Measurements from ENCODE around the gene EIF1. TPM values are rescaled to one million over a fixed set of nuclear protein-coding genes. Genes with fewer than 3 reads are reported as not detected.

The EIF1 gene
- total and polyA plus RNA-seq, 2 donors (not counting 1 experiment from before 2014, with no cell fraction given): 773 to 2,045 TPM

- H3K4me2 ChIP-seq (replicated peaks; ENCODE audit: low read depth, low read length, poor library complexity, severe bottlenecking): no peak overlapping the region
- no peak overlapping the region for H3K27ac Mint-ChIP-seq
Observed at GRCh38 chr17:41663451-41664171, 25.1 kb upstream of the EIF1 start.

More at GRCh38 chr17:41663451-41664171, 25.1 kb upstream of the EIF1 start:
- no peak overlapping the region for H2AFZ ChIP-seq (ENCODE audit: insufficient read depth, low read depth, low read length, poor library complexity, severe bottlenecking)
- Mint-ChIP-seq H3K4me1 (peaks cover 34% of the 10 kb centered on the region), H3K27me3 (no peaks in the 10 kb centered on the region), H3K9me3 (ENCODE audit: insufficient read depth) (no peaks in the 10 kb centered on the region), H3K4me3 (peak overlapping the region; percentile 20)
- CTCF ChIA-PET: interaction anchor here (0.7 to 13.5 kb wide), 31 partner anchors 9 to 1306 kb away, joined by 3 to 438 read pairs (median 7); partner anchors contain the start of genes EIF1 and SMARCE1
- DNase-seq: no peak
- H3K27ac ChIP-seq (ENCODE audit: low read length in 2 of 2): no peak overlapping the region
- H3K27me3 ChIP-seq (replicated peaks in 1 of 4; ENCODE audit: control extremely low read depth in 1 of 4, control insufficient read depth in 3 of 4, insufficient read depth in 4 of 4, low read length in 3 of 4): no peaks in the 10 kb centered on the region
- no peaks in the 10 kb centered on the region for H4K20me1 ChIP-seq (ENCODE audit: control insufficient read depth, insufficient read depth, low read length, poor library complexity, severe bottlenecking)
- POLR2A ChIA-PET: interaction anchor here (1.5 to 6.9 kb wide), 2 partner anchors 15 to 26 kb away, joined by 12 to 117 read pairs; partner anchors contain the start of gene EIF1
- no peak for ATAC-seq (ENCODE audit: low read depth)
- H3K79me2 ChIP-seq (ENCODE audit: control insufficient read depth, insufficient read depth, low read length): no peaks in the 10 kb centered on the region
- H3K36me3 ChIP-seq (replicated peaks in 1 of 2; ENCODE audit: control extremely low read depth in 1 of 2, control insufficient read depth in 1 of 2, extremely low read depth in 1 of 2, insufficient read depth in 2 of 2, low read length in 1 of 2): no peaks in the 10 kb centered on the region
- peaks cover 12 to 41% of the 10 kb centered on the region in 2 donors for H3K4me1 ChIP-seq (ENCODE audit: control insufficient read depth in 2 of 2, insufficient read depth in 2 of 2, low read length in 2 of 2)
- H3K9ac ChIP-seq (ENCODE audit: low read length): no peak overlapping the region
- TF ChIP-seq EZH2 (IDR thresholded peaks at IDR 0.05; ENCODE audit: borderline replicate concordance, insufficient read depth, low read depth, low read length, poor library complexity, severe bottlenecking) (no peak), CTCF (IDR thresholded peaks at IDR 0.05) (no peak)
- H3K9me3 ChIP-seq (ENCODE audit: control extremely low read depth in 1 of 3, control insufficient read depth in 2 of 3, insufficient read depth in 1 of 3, low read length in 2 of 3): no peaks in the 10 kb centered on the region
- intact Hi-C loops (cut with micrococcal nuclease): no loop called here
- H3K4me3 ChIP-seq (ENCODE audit: control extremely low read depth in 1 of 5, extremely low read depth in 1 of 5, insufficient read depth in 1 of 5, low read depth in 2 of 5, low read length in 4 of 5): no peak overlapping the region
- 63% methylated on average over 6 of the region's 8 CpGs for WGBS (ENCODE audit: insufficient coverage)

All from B cell (primary cell).